Stimulated activated CD4-positive, alpha-beta T cell treated with anti-CD3 and anti-CD28 coated beads, Interleukin-2, amount 100 ng/mL, for 48 hours (primary cell): Measurements from ENCODE around the gene AHNAK.
"Not testable (repeated sequence)": the region's sequence is repeated elsewhere in the genome, so short reads cannot be mapped to it uniquely, and the experiment has no call there.

Source experiments
- DNase-seq, 2 donors: peaks; one replicate each; pipeline ENCODE4 v3.0.0-alpha.2; 2020

AHNAK gene

GRCh38 chr11:62571493-62571892 lies 24.9 kb upstream of the AHNAK start:
- DNase-seq: not testable (repeated sequence)

GRCh38 chr11:62570903-62571302 lies 24.3 kb upstream of the AHNAK start:
- DNase-seq: not testable (repeated sequence)

GRCh38 chr11:62569611-62570010 lies 23.0 kb upstream of the AHNAK start:
- DNase-seq: no peak

GRCh38 chr11:62567018-62567633 lies 20.5 kb upstream of the AHNAK start:
- no peak for DNase-seq

GRCh38 chr11:62566247-62566646 lies 19.6 kb upstream of the AHNAK start:
- no peak for DNase-seq

- no peak for DNase-seq
Measured at GRCh38 chr11:62565100-62565802, 18.6 kb upstream of the AHNAK start.

- DNase-seq: not testable (repeated sequence)
Measured at GRCh38 chr11:62561677-62562230, 15.1 kb upstream of the AHNAK start.

GRCh38 chr11:62560566-62561103 lies 14.0 kb upstream of the AHNAK start:
- peak; percentile 67 to 71 for DNase-seq

- not testable (repeated sequence) for DNase-seq
Measured at GRCh38 chr11:62559626-62560025, 13.0 kb upstream of the AHNAK start.

GRCh38 chr11:62559204-62559603 lies 12.6 kb upstream of the AHNAK start:
- no peak for DNase-seq

- DNase-seq: no peak
Measured at GRCh38 chr11:62558669-62559068, 12.1 kb upstream of the AHNAK start.

GRCh38 chr11:62556875-62557631 lies 10.4 kb upstream of the AHNAK start:
- no peak for DNase-seq

GRCh38 chr11:62556108-62556874 lies 9.7 kb upstream of the AHNAK start:
- DNase-seq: peak in 1 of 2 donors; percentile 70

- no peak for DNase-seq
Measured at GRCh38 chr11:62555464-62556107, 9.0 kb upstream of the AHNAK start.

- no peak for DNase-seq
Measured at GRCh38 chr11:62554387-62555167, 8.0 kb upstream of the AHNAK start.

- DNase-seq: no peak
Measured at GRCh38 chr11:62553839-62554361, 7.3 kb upstream of the AHNAK start.

GRCh38 chr11:62553080-62553838 lies 6.7 kb upstream of the AHNAK start:
- DNase-seq: no peak

- no peak for DNase-seq
Measured at GRCh38 chr11:62552485-62553079, 6.0 kb upstream of the AHNAK start.

GRCh38 chr11:62550478-62550877 lies 3.9 kb upstream of the AHNAK start:
- not testable (repeated sequence) for DNase-seq
